Effector CD8-positive, alpha-beta T cell (primary cell): Measurements from ENCODE around the gene IL12A.

Source experiments
- DNase-seq: peaks from one replicate; lab custom pipeline; 2025; lab: John Stamatoyannopoulos, UW

Gene IL12A

GRCh38 chr3:159989973-159990846, 1.6 kb downstream of the IL12A start:
- DNase-seq: no peak

GRCh38 chr3:159991591-159991990, 3.0 kb downstream of the IL12A start:
- DNase-seq: no peak

GRCh38 chr3:159992589-159992988, 4.0 kb downstream of the IL12A start:
- no peak for DNase-seq

- DNase-seq: no peak
These were observed 5.5 kb downstream of the IL12A start for GRCh38 chr3:159994182-159994581.

- DNase-seq: no peak
These were observed 6.5 kb downstream of the IL12A start for GRCh38 chr3:159995091-159995490.

GRCh38 chr3:159996018-159996417, 7.4 kb downstream of the IL12A start:
- DNase-seq: no peak

GRCh38 chr3:159996959-159997358, 8.3 kb downstream of the IL12A start:
- DNase-seq: no peak

GRCh38 chr3:160001148-160001760, 12.6 kb downstream of the IL12A start:
- DNase-seq: no peak

GRCh38 chr3:160001850-160002623, 13.4 kb downstream of the IL12A start:
- DNase-seq: no peak

GRCh38 chr3:160003520-160004128, 15.0 kb downstream of the IL12A start:
- DNase-seq: no peak

- no peak for DNase-seq
These were observed 16.4 kb downstream of the IL12A start for GRCh38 chr3:160005004-160005403.

- no peak for DNase-seq
These were observed 17.9 kb downstream of the IL12A start for GRCh38 chr3:160006282-160007163.

GRCh38 chr3:160008961-160009360, 20.3 kb downstream of the IL12A start:
- no peak for DNase-seq

- no peak for DNase-seq
These were observed 20.9 kb downstream of the IL12A start for GRCh38 chr3:160009525-160009924.

- DNase-seq: no peak
These were observed 21.9 kb downstream of the IL12A start for GRCh38 chr3:160010578-160010977.

GRCh38 chr3:160012108-160012507, 23.5 kb downstream of the IL12A start:
- no peak for DNase-seq

GRCh38 chr3:160016972-160017371, 28.3 kb downstream of the IL12A start:
- no peak for DNase-seq

GRCh38 chr3:160018959-160019358, 30.3 kb downstream of the IL12A start:
- no peak for DNase-seq

- no peak for DNase-seq
These were observed 31.5 kb downstream of the IL12A start for GRCh38 chr3:160020057-160020711.

- DNase-seq: no peak
These were observed 33.4 kb downstream of the IL12A start for GRCh38 chr3:160022068-160022467.

- DNase-seq: no peak
These were observed 34.8 kb downstream of the IL12A start for GRCh38 chr3:160023476-160023875.
